Vein endothelial cell (primary cell): ENCODE measurements around the gene DLD. TPM values are rescaled to one million over a fixed set of nuclear protein-coding genes. Genes with fewer than 3 reads are reported as not detected.

Experiments used
- total RNA-seq: library from RNA; depleted of rRNA; stranded (reverse); fragments of >200 nt; gene quantifications from 2 replicates; pipeline ENCODE4 v1.2.3, GENCODE V29; 2012

The DLD gene
- total RNA-seq, result 43.4 and 73.4 TPM in 2 replicates

GRCh38 chr7:107890962-107891635, at the start of gene DLD:
Gene DLD (plus strand): TSS chr7:107891183. CDS start chr7:107891251, 68 bp downstream.

Other genes with a start within 250 kb of the DLD start
- gene SLC26A4, start 230.4 kb upstream of the DLD start, total RNA-seq, result 3.5 and 4.9 TPM in 2 replicates
- gene CBLL1, start 147.0 kb upstream of the DLD start, total RNA-seq, result 35.1 and 38.5 TPM in 2 replicates
- not detected in 2 replicates for gene SLC26A3, start 88.0 kb upstream of the DLD start, total RNA-seq
- gene LAMB1, start 112.0 kb downstream of the DLD start, total RNA-seq, result 725 and 949 TPM in 2 replicates
- gene LAMB4, start 239.2 kb downstream of the DLD start, total RNA-seq, result 0.48 and 1.3 TPM in 2 replicates